ENCODE data around the gene GRID1.
A peak's percentile ranks its signal among the peaks of the same experiment; 100 is the strongest.

Gene GRID1

DNA sequence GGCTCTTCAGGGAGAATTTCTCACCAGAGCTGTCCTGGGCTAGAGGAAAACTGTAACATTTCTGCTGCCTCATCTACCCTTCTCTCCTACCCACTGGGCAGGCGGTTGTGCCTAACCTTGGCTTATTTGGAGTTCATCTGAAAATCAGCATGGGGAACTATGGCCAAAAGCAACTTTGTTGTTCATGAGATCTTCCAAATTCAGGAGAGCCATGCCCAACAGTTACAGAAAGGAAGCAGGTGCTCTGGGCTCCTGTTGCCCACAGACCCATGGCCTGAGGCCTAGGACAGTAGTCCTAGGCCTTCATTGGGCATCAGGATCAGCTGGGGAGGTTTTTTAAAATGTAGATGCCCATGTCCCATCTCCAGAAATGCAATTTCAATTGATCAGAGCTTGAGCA, 85.2 kb downstream of the GRID1 start:
- no peak for DNase-seq

DNA sequence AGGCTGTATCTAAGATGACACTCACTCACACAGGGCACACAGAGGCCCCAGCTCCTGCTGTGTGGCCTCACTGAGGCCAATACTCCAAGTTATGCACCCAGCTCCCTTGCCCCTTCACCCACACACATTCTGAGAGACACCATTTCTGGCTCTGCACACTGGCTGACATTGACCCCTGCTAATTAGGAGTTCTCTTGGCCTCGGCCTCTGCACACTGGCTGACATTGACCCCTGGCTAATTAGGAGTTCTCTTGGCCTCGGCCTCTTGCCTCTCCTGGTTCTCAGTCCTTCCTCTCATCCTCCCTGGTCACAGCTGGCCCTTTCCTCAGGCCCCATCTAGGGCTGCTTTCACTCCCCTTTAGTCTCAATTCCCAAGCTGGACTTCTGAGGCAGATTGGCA, 97.3 kb downstream of the GRID1 start:
- DNase-seq: no peak

DNA sequence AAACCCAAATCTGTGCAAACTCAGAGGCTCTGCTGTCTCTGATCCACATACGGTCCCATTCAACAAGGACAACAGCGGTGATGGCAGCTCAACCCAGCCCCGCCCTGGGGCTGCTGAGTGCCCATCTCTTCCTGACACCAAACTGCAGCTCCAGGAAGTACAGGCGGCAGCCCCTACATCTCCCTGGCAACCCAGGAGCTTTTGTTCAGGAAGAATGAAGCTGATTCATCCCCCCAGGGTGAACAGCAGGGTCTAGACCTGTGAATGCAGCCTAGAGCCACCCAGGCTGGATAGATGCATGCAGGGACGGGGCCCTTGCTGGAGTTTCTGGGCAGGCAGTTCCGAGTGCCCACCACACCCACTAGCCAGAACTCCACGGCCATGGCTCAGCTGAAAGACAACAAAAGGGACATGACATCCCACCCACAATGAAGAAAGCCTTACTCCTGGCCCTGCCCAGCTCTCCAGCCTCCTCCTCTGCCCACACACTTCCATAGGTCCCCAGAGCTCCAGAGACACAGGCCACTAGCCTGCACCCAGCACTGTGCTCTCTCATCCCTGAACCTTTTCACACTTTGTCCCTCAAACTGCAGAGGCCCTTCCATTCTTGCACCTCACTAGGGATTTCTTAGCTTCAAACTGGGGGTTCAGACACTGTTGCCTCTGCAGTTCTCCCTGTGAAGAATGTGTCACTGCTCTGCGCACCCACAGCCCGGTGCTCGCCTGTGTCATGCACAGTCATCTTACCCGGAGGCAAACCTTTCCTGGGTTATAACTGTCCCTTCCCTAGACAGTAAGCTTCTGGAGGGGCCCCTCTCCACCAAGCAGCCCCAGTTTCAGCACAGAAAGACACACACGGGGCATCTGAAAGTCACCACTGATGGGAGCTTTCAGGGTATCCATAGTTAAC, 99.1 kb downstream of the GRID1 start:
- peak in 20 of 58 donors; percentile 24 to 82 (median 45) for DNase-seq

DNA sequence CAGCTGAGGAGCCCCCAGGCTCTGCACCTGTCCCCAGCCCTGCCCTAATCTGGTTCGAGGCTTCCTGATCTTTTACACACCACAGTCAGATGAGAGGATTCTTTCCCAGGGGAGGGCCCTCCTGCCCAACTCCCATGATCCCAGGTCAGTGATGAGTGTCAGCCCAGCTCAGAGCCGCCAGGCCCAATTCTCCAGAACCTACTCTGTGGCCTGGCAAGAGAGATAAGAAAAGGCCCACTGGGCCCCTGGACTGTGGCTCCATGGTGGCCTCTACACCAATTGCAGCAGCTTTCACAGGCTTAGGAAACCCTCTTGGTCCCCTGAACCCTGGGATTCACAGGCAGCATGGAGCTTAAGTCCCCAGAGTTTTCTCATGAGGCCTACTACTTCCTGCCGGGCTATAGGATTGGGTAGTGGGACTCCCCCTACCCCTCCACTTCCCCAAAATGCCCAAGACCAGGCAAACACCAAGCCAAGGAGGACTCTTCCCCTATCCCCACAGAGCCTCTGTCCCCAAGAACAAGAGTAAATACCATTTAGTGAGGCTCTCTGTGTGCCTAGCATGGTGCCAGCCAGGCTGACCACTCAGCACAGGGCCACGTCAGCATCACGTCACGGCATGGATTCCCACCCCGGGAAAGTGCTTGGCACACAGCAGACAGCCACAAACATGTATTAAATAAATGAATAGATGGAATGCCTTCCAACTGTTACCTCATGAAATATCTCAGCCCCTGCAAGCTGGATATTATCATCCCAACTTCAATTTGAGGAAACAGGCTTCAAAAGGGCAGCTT, 100.0 kb downstream of the GRID1 start:
- no peak for DNase-seq

DNA sequence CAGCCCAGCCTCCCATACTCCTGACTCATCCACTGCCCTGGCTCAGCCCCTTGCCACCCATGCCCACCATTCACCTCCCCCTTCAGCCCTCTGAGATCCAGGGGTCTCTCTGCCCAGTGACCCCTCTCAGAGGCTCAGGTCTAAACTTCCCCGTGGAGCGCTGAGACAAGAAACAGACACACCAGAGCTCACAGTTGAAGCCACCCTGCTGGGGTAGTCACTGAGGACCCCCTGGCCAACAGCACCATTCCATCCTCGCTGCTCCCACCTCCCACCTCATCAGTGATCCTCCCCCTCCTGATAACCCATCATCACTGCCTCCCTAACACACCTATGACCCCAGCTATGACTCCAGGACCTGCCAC, 100.7 kb downstream of the GRID1 start:
- DNase-seq: no peak

DNA sequence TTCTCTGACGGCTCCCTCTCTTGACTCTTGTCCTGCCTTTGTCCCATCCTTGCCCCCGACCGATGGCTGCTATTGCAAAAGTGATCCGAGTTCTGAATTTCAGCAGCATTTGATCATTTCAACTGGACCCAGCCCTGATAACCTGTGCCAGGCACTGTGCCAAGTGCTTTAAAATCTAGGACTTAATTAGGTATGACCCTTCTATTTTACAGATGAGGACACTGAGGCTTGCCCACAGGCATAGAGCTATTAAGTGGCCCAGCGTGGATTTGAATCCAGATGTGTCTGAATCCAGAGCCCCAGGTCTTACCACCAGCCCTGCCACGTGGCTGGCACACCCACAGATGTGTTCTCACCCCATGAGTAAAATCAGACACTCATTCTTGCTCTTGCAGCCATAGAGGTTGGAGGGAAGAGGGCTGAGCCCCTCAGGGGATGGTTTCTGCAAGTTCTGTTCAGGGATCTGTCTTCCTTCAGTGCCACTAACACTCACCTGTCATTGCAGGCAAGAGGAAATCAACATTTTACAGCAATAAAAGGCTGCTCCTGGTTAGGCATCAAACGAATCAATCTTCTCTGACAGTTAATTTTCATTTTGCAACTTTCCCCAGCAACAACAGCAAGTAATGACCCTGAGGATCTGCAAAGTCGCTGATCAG, 101.2 kb downstream of the GRID1 start:
- DNase-seq: peak in 3 of 58 donors; percentile 15 to 48 (median 29)

DNA sequence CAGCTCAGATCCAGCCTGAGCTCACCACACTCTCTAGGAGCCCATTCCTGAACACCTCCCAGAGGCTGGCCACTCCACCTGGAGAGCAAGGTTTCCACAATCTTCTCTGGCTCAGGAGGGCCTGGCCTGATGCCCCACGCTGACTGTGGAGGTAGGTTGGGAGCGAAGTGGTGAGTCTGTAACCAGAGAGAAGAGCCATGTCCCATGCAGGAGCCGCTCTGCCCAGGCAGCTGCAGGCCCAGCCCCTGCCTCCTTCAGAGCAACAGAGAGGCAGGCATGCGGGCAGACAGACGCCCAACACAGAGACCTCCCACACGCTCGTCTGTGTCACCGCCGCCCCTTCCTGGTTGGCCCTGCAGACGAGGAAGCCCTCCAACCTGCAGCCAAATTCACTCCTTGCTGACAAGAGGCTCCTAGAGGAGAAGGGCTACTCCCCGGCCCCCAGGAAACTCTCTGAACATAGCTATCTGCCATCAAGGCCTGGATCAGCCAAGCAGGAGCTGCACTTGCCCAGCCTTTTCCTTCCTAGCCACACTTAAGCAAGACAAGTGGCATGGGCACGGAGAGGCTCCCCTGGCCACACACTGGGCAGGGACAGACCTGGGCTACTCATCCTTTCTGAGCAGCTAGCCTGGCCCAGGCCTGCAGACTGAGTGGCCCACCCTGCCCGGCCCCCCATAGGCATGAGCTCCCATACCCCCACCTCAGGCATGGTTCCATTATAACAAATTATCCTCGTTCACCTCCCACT, 101.9 kb downstream of the GRID1 start:
- peak in 2 of 58 donors; percentile 14 to 34 for DNase-seq

DNA sequence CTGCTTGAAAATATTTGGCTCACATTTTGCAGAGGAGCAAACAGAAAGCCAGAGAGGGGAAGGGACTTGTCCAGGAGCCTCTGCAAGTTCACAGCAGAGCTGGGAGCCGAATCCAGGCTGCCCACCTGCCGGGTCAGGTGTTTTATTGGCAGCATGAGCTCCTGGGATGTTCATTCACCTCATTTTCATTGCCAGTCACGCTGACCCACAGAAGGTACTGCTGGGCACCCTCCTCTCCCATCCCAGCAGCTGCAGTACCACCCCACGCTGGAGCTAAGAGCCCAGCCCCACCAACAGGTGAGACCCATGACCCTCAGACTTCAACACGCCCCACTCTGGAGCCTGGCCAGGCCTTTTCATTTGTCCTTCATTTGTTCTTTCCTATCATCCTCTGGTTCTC, 102.7 kb downstream of the GRID1 start:
- DNase-seq: no peak

DNA sequence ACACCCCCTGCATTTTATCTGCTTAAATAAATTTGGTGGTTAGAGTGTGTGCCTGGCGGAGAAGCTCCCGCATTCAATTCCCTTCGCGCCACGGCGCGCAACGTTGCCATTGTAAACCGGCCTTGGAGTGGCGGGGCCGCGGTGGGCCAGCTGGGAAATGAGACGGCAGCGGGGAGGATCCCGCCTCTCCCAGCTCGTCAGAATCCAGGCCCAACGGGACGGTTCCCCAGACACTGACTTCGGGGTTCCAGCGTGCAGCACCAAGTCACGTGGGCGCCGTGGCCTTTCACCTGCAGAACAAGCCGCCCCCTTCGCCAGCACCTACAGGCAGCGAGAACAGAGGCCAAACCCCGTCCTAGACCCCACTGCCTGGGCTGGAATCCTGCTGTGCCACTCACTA, 103.4 kb downstream of the GRID1 start:
- peak in 26 of 58 donors; percentile 46 to 83 (median 76) for DNase-seq

DNA sequence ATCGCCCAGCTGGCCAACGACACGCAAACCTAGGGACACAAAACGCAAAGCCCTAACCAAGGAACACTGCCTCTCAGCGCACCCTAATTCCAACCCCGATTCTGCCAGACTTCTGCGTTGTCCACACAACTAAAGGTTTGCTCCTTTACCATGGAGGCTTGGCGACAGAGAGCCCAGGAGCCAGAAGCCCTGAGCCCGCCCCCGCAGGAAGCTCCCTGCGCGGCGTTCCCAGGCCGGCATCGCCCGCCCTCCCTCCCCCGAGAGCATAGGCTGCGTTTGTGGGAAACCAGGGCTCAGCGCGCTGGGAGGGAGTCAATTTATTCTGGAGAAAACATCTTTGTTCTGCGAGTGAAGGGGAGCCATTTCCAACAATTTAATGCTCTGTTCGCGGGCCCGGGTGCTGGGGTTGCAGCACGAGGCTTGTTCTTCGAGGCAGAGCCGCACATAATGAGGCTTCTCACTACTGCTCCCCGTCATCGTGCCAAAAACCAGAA, 103.9 kb downstream of the GRID1 start:
- peak in 56 of 58 donors; percentile 34 to 95 (median 79) for DNase-seq

DNA sequence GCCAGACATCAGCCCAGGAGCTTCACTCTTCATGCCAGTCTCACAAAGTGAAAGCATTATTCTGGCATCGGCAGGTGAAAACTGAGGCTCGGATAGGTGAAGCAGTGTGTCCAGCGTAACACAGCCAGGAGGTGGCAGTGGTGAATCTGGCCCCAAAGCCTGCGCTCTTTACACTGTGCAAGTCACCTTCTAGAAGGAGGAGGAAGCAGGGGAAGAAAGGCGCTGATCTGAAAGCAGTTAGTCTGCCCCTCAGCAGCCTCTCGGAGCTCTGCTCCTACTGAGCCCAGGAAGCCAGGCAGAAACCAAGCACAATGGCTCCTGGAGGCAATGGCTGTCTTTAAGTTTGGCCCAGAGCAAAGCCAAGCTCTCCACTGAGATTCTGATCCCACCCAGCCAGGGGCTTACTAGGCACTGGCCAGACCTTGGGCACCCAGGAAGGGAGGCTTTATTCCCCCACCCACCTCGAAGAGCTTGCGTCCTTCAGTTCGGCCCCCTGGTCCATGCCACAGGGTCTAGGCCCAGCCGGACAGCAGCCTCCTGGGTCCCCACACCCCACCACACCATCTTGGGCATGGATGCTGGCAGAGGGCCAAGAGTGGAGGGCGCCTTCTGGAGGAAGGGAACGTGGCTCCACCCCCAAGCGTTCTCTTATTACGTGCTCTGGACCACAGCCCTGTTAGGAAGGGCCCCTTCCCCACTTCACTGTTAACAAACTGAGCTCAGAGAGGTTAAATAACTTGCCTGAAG, 104.5 kb downstream of the GRID1 start:
- DNase-seq: peak in 33 of 58 donors; percentile 15 to 68 (median 47)

DNA sequence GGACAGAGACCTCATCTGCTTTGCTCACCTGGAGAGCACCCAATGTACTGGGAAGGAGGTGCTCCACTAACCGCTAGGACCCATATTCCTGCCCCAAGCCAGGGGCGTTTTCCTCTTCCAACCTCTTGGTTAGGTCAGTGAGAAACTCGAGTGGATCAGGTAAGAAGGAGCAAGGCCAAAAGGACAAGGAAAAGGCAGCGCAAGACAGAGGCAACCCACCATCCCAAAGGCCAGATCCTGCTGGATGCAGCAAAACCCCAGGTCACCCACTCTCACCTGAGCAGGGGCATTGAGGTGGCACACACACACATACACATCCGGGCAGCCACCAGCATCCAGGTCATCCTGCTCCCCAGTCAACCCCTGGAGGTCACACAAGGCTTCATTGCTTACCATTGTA, 105.1 kb downstream of the GRID1 start:
- no peak for DNase-seq

DNA sequence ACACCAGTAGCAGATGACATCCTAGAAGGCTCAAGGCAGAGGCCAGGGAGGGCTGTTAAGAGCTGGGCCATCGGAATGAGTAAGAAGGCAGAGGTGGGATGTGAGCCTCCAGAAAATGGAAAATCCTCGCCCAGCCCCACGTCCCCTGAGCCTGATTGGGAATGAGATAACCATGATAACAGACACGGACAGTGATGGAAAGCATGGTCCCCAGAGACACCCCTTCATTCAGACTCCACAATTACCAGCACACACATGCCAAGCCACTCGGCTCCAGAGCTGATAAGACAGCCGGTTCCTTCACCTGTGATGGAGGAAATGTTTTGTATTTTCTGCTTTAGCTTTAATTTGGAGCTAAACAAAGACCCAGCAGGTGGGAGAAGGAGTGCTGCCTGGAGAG, 106.0 kb downstream of the GRID1 start:
- DNase-seq: no peak

DNA sequence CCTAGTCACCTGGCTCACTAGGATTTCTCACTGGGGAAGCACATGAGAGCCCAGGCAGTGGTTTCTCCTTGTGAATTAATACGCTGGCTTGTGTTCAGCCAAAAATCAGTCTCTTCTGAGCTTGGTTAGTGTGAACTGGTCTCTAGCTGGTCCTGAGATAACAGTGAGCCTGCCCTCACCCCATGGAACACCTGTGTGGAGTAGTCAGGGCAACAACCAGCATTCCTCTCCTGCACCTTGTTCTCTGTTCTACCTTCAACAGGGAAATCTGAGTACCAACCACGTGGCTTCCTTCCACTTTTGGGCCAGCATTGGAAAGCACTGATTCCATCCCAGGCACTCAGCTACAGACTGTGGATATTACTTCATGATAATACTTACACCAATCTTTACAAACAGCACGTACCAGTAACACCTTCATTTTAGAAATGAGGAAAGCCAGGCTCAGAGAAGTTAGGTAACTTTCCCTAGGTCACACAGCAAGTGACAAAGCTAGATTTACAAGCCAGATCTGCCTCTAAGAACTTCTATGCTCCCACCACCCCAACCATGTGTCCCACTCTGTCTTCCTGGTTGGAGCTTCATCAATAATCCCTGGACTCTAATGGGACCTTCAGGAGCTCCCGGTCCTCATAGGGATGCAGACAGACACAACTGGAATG, 106.6 kb downstream of the GRID1 start:
- no peak for DNase-seq

DNA sequence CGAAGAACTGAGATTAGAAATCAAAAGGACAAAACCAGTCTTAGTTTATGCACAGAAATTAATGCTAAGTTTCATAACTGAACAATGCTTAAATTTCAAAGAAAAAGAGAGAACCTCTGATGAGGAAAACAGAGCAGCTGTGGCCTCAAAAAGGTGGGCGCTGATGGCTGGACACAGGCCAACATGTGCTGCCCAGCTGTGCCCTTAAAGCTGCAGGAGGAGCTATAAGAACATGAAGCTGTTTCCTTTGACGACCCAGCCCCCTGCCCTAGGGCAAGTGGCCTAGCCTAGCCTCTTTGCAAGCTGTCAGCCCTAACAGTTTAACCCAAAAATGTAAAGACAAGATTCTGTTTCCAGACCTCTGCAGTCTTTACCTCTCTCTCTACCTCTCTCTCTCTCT, 107.7 kb downstream of the GRID1 start:
- no peak for DNase-seq

DNA sequence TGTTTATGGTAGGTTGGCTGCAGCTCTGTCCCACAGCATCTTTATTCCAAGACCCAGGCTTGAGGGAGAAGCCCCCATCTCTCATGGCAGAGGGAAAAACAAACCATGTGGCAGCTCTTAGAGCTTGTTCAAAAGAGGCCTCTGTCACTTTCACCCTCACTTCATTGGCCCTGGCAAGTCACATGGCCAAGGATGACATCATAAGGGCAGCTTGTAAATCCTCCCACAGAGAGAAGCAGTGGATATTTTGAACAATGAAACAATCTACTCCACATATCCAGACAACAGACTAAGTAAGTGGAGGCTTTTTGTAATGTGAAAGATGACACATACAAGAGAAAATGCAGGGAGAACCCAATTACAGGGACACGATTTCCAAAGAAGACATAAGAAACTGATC, 108.1 kb downstream of the GRID1 start:
- peak in 38 of 58 donors; percentile 13 to 85 (median 58) for DNase-seq

DNA sequence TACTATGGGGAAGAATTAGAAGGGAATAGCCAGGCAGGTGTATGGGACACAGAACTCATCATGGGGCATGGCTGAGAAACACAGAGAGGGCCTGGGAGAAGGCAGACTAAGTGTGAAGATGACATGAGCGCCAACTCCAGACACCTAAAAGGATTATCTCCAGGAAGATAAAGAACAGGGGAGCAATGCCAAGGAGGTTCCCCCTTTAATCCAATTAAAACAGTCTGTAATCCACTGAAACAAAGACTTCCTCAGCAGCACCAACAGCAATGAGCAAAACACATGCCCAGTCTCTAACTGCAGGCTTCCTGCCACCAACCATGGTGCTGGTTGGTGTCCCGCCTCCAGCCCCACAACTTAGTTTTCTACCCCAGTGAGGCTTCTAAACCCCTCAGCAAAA, 108.9 kb downstream of the GRID1 start:
- DNase-seq: no peak

DNA sequence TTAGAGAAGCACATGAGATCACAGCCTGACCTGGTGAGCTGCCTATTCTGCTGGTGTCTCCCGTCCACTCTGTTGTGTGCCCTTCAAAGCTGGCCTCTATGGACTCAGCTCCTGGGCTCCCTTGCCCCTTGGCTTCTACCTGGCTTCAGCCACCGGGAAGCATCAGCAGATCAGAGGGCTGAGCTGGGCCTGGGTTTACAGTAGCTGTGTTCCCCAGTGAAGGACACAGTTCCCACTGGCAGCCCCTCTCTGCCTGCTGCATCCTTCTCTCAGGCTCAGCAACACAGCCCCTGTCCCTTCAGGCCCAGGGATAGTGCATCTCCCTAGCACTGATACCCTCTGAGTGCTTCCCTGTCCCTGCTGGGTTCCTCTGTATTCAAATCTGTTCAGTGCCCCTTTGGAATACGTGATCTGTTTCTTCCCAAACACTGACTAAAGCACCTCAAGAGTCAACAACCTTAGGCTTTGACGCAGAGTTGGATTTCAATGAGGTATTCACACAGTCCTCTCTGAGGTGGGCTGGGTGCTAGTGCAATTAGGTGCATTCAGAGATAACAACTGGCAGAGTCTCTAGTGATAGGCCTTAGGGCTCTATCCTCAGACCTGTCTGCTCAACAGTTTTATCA, 109.8 kb downstream of the GRID1 start:
- no peak for DNase-seq
